Ecto neural progenitor cell (in vitro differentiated cells): ENCODE data around the gene PEA15.

Experiments used
- DNase-seq: peaks from one replicate; pipeline ENCODE4 v3.0.0-alpha.2; 2018; ENCODE audit warnings: low spot score

The PEA15 gene

GRCh38 chr1:160179336-160179735 lies 25.8 kb upstream of the PEA15 start:
- no peak for DNase-seq

- DNase-seq, result no peak
These were observed 18.9 kb upstream of the PEA15 start for GRCh38 chr1:160186246-160186645.

- no peak for DNase-seq
These were observed 18.5 kb upstream of the PEA15 start for GRCh38 chr1:160186729-160187128.

- no peak for DNase-seq
These were observed 17.8 kb upstream of the PEA15 start for GRCh38 chr1:160187407-160187806.

GRCh38 chr1:160188341-160188740 lies 16.8 kb upstream of the PEA15 start:
- DNase-seq, result no peak

GRCh38 chr1:160189649-160190625 lies 15.2 kb upstream of the PEA15 start, which contains the start of gene CASQ1:
TSS of gene CASQ1 (plus strand) at chr1:160190575. CDS start at chr1:160190752, 177 bp downstream.
- no peak for DNase-seq

- no peak for DNase-seq
These were observed 13.4 kb upstream of the PEA15 start for GRCh38 chr1:160191756-160192155.

- no peak for DNase-seq
These were observed 12.9 kb upstream of the PEA15 start for GRCh38 chr1:160192234-160192633.

GRCh38 chr1:160193091-160193819 lies 11.9 kb upstream of the PEA15 start:
- DNase-seq, result peak; percentile 93

- no peak for DNase-seq
These were observed 11.1 kb upstream of the PEA15 start for GRCh38 chr1:160193832-160194736.

GRCh38 chr1:160194737-160195059 lies 10.5 kb upstream of the PEA15 start:
- no peak for DNase-seq

GRCh38 chr1:160196143-160196542 lies 9.0 kb upstream of the PEA15 start:
- DNase-seq, result no peak

GRCh38 chr1:160197231-160197630 lies 8.0 kb upstream of the PEA15 start:
- no peak for DNase-seq

- no peak for DNase-seq
These were observed 4.4 kb upstream of the PEA15 start for GRCh38 chr1:160200786-160201185.

GRCh38 chr1:160204526-160205241 lies 500 bp upstream of the PEA15 start:
- no peak for DNase-seq

- DNase-seq, result no peak
These were observed 829 bp downstream of the PEA15 start for GRCh38 chr1:160206036-160206389.

- no peak for DNase-seq
These were observed 1.4 kb downstream of the PEA15 start for GRCh38 chr1:160206421-160207117.

GRCh38 chr1:160207118-160207650 lies 2.0 kb downstream of the PEA15 start:
- no peak for DNase-seq

GRCh38 chr1:160207771-160208556 lies 2.8 kb downstream of the PEA15 start:
- no peak for DNase-seq
